HG03135 (cell line): Measurements from ENCODE around the gene NAA20.
A peak's percentile ranks its signal among the peaks of the same experiment; 100 is the strongest.

ENCODE experiments used
- ATAC-seq: cut with Tn5 transposase; IDR thresholded peaks from one replicate; pipeline ENCODE4 v1.9.1; 2021; ENCODE audit warnings: mild to moderate bottlenecking, moderate library complexity; ENCODE audit not compliant: unreplicated experiment

NAA20 gene, protein sequence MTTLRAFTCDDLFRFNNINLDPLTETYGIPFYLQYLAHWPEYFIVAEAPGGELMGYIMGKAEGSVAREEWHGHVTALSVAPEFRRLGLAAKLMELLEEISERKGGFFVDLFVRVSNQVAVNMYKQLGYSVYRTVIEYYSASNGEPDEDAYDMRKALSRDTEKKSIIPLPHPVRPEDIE

DNA sequence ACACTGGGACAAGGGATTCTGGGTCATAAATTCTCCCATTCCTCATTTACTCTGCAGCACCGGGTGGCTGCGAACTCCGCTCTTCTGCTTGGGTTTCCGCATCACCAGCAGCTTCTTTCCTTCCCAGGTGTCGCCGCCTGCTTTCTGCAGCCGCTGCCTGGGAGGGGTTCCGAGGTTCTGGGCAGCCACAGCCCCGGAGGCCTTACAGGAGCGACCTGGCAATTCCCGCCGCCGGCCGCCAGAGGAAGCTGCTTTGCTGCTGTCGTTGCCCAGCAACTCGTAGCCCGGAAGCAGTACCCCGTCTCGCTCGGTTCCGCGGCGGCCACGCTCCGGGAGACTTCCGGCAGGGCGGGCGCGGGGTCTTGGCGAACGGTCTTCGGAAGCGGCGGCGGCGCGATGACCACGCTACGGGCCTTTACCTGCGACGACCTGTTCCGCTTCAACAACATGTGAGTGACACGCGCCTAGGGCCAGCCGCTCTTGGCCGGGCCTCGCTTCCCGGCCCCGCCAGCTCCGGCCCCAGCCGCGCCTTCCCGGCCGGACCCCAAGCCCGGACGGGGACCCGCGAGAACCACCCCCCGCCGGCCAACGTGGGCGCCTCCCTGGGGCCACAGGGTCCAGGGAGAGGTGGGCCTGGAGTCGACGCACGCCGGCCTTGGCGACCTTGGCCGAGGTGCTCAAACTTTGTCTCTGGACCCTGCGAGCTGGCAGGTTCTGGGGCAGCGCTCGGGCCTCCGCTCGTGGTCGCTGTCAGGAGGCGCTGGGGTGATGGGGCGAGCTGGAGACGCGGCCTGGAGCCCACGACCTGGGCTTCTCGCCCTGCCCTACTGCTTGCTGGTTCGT lies at the start of gene NAA20:
NAA20 (plus strand) TSS at position 362 of the 843 bp plus-strand sequence; CDS start at position 397, 35 bp downstream.
- ATAC-seq = peak; percentile 99

DNA sequence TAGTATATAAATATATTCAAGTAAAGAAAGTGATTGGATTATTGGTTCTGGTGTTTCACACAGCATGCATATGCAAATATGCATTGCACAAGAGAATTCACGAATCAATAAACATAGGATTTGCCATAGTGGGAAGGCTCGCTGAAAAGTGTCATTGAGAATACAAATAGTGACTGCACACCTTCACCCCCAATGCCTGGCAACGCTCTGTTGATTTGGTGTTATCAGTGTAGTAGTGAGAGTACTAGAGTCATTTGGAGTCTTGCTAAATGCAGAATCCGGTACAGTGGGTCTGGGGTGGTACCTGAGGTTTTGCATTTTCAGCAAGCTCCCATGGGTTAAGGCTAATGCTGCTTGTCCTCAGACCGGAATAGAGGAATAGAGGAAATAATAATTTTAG lies 49.7 kb upstream of the NAA20 start:
- no peak for ATAC-seq

DNA sequence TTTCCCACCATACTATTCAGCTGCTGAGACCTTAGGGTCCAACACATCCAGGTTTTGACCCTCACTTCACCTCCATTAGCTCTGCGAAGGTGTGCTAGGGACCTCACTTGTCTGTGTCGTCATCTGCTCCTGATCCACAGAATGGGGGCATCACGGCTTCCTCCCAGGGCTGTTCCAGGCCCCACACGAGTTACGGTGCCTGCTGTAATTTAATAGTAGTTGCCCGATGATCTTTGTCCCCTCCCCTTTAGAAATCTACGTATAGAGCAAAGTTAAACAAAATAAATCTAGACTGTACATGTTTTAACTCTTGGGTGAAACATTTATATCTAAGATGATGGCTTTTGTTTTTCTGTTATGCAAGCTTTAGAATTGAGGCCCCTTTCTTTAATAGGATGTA lies 49.1 kb upstream of the NAA20 start:
- no peak for ATAC-seq

DNA sequence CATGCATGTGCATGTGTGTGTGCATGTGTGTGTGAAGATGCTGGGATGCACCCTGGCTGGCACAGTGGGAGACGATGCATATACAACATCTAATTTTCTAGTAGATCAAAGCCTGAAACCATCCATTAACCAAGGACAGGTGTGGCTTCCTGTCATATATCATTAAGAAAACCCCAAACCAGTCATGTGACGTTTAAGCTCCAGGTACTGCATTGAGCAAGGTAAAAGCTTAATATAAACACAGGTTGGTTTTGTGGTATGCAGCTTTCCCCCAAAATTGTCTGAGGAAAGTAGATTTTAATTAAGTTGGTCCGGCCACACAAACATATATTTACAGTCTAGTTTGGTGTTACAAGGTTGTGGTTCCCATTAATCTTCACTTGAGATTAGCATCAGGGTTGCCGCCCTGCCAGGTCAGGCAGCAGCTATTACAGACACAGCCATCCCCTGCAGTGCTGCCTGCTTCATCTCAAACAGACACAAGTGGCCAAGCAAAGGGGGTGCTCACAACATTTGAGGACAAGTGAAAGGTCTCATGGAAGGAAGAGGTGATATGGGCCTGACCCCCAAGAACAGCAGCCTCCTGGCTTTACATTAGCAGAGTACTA lies 48.6 kb upstream of the NAA20 start:
- no peak for ATAC-seq

GRCh38 chr20:19969106-19969505 lies 48.1 kb upstream of the NAA20 start:
- no peak for ATAC-seq

DNA sequence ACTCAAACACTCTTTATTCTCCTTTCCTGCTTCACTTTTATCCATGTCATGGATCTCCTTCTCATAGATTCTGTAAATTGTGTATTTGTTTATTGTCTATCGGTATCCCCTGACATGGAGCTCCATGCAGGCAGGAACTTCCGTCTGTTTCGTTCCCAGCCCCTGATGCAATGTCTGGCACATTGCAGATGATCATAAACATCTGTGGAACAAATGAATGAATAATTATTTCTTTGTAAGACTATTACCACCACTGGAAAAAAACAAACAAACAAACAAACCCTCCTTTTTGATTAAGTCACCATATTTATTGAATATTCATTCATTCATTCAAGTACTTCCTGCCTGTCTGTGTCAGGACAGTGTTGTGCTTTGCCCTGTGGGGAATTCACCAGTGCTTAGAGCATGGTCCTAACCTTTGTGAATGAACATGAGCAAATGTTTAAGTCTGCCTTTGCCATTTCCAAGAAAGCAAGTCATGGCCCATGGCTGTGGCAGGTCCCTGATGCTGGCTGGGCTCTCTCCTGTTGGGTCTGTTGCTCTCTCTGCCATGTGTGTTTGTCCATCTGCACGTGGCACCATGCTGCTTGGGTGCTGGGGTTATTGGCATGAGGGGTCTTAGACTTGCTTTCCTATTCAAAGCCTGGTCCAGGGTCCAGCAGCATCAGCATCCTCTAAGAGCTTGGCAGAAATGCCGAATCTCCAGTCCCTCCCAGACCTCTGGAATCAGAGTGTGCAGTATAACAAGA lies 47.5 kb upstream of the NAA20 start:
- ATAC-seq = no peak

- no peak for ATAC-seq
These were observed 46.9 kb upstream of the NAA20 start for GRCh38 chr20:19970256-19970765.

- ATAC-seq = no peak
These were observed 46.0 kb upstream of the NAA20 start for GRCh38 chr20:19971116-19971515.

DNA sequence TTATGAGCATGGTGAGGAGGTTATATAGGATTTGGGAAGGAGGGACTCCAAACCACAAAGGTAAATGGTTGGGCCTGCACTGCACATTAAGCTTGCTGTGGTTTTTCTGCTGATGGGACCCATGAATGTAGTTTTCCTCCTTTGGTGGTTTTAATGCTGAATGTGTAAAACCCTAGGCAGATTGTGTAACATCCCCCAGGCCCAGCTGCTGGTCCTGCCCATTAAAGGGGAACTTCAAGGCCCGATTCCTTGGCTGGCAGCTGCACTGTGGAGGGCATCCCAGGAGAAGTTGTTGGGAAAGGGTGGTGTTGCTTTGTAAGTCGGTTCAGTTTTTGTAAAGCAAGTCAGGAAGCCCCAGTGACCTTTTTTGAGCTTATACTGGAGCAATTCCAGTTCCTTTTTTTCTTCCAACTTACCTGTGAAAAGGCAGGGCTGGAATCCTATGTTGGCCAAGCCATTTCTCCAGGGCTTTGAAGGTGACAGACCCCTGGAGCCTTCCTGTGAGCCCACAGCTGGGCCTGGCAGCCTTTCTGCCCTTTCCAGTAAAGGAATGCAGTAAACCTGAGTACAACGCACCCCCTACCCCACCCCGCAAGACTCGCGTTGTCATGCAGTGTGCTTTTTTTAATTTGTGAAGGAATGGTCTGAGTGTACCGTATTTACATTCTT lies 43.1 kb upstream of the NAA20 start:
- ATAC-seq = no peak

DNA sequence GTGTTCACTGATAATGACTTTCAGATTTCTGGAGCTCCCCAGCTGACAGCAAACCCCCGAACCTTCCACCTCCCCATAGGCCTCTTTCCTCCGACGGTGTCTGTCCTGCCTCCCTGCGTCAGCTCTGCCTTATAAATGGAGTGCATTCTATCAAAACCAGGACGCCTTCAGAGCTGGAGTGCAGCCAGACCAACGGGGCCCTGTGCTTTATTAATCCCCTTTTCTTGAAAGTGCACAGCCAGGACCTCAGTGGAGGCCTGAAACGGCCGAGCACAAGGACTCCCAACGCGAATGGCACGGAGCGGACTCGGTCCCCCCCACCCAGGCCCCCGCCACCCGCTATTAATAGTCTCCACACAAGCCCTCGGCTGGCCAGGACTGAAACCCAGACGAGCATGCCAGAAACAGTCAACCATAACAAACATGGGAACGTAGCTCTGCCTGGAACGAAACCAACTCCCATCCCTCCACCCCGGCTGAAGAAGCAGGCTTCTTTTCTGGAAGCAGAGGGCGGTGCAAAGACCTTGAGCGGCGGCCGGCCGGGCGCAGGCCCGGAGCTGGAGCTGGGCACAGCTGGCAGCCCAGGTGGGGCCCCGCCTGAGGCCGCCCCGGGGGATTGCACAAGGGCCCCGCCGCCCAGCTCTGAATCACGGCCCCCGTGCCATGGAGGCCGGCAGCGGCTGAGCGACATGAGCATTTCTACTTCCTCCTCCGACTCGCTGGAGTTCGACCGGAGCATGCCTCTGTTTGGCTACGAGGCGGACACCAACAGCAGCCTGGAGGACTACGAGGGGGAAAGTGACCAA lies 42.3 kb upstream of the NAA20 start:
- no peak for ATAC-seq

DNA sequence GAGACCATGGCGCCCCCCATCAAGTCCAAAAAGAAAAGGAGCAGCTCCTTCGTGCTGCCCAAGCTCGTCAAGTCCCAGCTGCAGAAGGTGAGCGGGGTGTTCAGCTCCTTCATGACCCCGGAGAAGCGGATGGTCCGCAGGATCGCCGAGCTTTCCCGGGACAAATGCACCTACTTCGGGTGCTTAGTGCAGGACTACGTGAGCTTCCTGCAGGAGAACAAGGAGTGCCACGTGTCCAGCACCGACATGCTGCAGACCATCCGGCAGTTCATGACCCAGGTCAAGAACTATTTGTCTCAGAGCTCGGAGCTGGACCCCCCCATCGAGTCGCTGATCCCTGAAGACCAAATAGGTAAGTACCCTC lies 41.7 kb upstream of the NAA20 start:
- ATAC-seq = no peak

GRCh38 chr20:19975901-19976300 lies 41.3 kb upstream of the NAA20 start:
- no peak for ATAC-seq

DNA sequence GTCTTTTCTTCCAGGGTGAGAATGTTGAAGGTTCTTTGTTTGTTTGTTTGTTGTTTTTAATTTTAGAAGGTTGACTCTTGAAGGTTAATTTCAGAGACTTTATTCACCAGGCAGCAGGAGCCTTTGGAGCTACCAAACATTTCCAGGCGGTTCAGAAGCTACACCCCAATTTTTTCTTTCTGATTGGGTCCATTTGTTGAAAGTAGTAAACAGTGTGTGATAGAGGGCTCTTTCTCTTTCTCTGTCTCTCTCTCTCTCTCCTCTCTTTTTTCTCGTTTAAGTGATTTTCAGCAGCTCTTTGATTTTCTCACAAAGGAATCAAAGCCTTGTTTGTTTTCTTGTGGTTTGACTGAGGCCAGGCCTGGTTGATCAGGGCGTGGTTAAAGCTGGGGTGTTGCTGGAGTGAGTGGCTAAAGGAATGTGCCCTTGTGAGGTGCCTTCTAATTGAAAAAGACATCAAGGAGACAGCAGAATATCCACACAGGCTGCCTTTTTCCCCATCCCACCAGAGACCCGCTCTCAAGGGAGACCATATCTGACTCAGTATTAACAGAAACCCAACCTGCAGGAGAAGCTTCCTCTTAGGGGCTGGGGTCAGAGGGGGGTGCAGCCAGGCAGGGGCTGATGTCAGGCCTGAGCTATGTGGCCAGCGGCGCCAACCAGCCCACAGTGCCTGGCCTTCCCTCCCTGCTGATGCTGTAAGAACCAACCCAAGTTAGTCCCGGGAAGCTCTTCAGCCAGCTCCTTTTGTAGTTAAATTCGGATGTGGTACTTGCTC lies 40.4 kb upstream of the NAA20 start:
- no peak for ATAC-seq

GRCh38 chr20:19977373-19977770 lies 39.8 kb upstream of the NAA20 start:
- ATAC-seq = no peak

DNA sequence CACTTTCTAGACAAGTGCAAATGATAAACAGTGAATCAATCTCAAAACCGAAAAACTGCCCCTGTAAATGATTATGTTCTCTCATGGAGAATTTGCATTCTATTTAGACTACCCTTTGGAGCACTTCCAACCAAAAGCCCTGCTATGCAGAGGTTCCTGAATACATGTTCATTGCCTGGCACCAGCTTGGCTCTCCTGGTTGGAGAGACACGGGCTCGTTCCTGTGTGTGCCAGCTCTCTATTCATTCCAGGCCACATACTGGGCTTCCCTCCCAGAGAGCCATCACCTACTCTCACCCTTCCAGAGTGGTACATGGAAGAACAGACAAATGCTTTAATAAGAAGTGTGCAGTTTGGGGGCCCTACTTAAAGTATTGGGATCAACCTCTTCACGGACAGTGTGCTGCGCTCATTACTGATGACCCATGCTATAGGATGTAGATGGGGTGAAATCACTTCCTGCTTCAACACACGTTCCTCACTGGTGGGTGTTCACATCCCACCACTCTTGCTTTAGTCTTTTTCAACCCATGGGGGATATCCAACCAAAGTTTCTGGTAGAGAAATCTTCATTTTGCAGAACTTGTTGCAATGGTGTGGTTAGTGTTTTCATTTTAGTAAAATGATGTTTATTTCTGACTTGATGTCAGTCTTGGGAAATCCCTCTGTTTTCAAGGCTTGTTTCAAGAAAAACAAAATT lies 38.5 kb upstream of the NAA20 start:
- no peak for ATAC-seq

DNA sequence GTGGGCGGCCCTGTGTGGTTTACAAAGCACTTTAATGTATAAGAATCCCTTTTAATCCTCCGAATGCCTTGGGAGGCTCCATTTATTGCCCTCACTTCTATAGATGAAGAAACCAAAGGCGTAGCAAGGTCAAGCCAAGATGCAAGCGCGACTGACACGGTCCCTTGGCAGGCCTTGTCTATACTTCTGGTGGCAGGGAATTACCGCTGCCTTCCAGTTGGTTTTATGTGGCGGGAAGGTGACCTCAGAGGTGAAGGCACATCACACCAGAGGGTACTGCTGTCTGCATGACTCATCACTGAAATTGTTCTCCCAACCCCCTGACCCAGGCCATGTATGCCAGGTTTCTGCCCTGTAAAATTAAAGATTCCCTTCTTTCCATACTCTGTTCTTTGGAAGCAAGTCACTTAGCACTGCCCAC lies 36.1 kb upstream of the NAA20 start:
- no peak for ATAC-seq

- no peak for ATAC-seq
These were observed 30.7 kb upstream of the NAA20 start for GRCh38 chr20:19986419-19986818.

DNA sequence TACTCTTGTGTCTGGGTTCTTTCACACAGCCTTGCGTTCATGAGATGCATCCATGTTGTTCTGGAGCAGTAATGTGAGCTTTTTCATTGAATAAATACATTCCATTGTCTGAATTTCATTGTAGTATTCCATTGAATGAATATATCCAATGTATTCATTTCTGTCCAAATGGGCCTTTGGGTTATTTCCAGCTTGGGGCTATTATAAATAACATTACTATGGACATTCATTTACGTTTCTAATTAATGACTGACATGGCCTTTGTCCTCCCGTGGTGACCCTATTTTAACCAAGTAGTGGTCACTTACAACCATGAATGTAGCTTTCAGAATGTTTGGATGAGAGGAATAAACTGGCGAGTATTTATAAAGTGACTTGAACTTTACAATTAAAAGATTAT lies 30.1 kb upstream of the NAA20 start:
- ATAC-seq = no peak

DNA sequence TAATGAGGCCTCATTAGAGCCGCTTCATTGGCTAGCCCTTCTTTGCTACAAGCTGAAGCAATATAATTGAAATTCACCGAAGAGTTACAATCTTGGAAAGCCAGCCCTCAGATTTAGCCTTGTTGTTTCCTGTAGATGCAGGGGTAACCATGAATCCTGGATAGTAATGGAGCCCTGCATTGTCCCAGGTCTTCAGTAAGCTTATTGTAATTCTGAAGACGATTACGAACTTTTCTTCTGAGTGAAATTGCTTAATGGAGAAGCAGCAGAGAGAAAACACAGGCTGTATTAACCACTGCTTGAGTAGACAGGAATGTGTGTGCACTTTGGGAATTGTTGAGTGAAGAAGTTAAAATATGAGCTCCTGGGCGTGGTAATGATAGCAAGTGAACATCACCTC lies 26.3 kb upstream of the NAA20 start:
- no peak for ATAC-seq
